Neural crest cell (in vitro differentiated cells): Measurements from ENCODE around the gene DDX41. TPM values are rescaled to one million over a fixed set of nuclear protein-coding genes. Genes with fewer than 3 reads are reported as not detected.
A peak's percentile ranks its signal among the peaks of the same experiment; 100 is the strongest.

Experiments
- DNase-seq: peaks from one replicate; pipeline ENCODE4 v3.0.0; 2021; ENCODE audit warnings: low read depth, mixed read lengths, low spot score
- H3K27ac Mint-ChIP-seq: one replicate; pipeline ENCODE4 v1.8.0; 2021; ENCODE audit warnings: mild to moderate bottlenecking, mixed read lengths; ENCODE audit not compliant: unreplicated experiment
- H3K27me3 Mint-ChIP-seq: 2 replicates; pipeline ENCODE4 v1.8.0; 2021; ENCODE audit warnings: low read depth, mild to moderate bottlenecking, mixed read lengths
- H3K36me3 Mint-ChIP-seq: 2 replicates; pipeline ENCODE4 v1.8.0; 2021; ENCODE audit warnings: low read depth, mild to moderate bottlenecking, mixed read lengths
- H3K4me1 Mint-ChIP-seq: 2 replicates; pipeline ENCODE4 v1.8.0; 2021; ENCODE audit warnings: mixed read lengths
- H3K4me3 Mint-ChIP-seq: one replicate; pipeline ENCODE4 v1.8.0; 2021; ENCODE audit warnings: mild to moderate bottlenecking, mixed read lengths
- H3K9me3 Mint-ChIP-seq: 2 replicates; pipeline ENCODE4 v1.8.0; 2021; ENCODE audit warnings: mixed read lengths
- CTCF ChIP-seq: fragments of 200-600 bp; sonication (generic); conservative IDR thresholded peaks from 2 replicates; pipeline ENCODE4 v1.5.0; 2021; ENCODE audit warnings: antibody characterized with exemption, mild to moderate bottlenecking
- total RNA-seq: library from RNA; stranded (reverse); gene quantifications from 2 replicates; pipeline ENCODE4 v1.2.1, GENCODE V29; 2021

The DDX41 gene
- total RNA-seq, 1 donor from 2014 or later = 130 TPM

- no peaks in the 10 kb centered on the region for H3K9me3 Mint-ChIP-seq
- H3K36me3 Mint-ChIP-seq = peaks cover 2% of the 10 kb centered on the region
- H3K4me1 Mint-ChIP-seq = peaks cover 19% of the 10 kb centered on the region
- H3K27me3 Mint-ChIP-seq = no peaks in the 10 kb centered on the region
- no peak for TF ChIP-seq CTCF
- H3K4me3 Mint-ChIP-seq = peak overlapping the region; percentile 80
- H3K27ac Mint-ChIP-seq = no peak overlapping the region
- DNase-seq = no peak
Observed at GRCh38 chr5:177491983-177492746, 24.6 kb downstream of the DDX41 start.

GRCh38 chr5:177491429-177491945 is 25.3 kb downstream of the DDX41 start:
- DNase-seq = peak; percentile 75
- H3K27me3 Mint-ChIP-seq = no peaks in the 10 kb centered on the region
- H3K36me3 Mint-ChIP-seq = peaks cover 2% of the 10 kb centered on the region
- peak overlapping the region; percentile 75 for H3K27ac Mint-ChIP-seq
- no peaks in the 10 kb centered on the region for H3K9me3 Mint-ChIP-seq
- no peak overlapping the region for H3K4me3 Mint-ChIP-seq
- peak; percentile 78 for TF ChIP-seq CTCF
- H3K4me1 Mint-ChIP-seq = peaks cover 19% of the 10 kb centered on the region

- no peak overlapping the region for H3K4me3 Mint-ChIP-seq
- H3K27ac Mint-ChIP-seq = peak overlapping the region; percentile 75
- H3K4me1 Mint-ChIP-seq = peaks cover 15% of the 10 kb centered on the region
- no peaks in the 10 kb centered on the region for H3K27me3 Mint-ChIP-seq
- DNase-seq = no peak
- H3K36me3 Mint-ChIP-seq = peaks cover 2% of the 10 kb centered on the region
- H3K9me3 Mint-ChIP-seq = no peaks in the 10 kb centered on the region
- no peak for TF ChIP-seq CTCF
Observed at GRCh38 chr5:177490992-177491391, 25.8 kb downstream of the DDX41 start.

GRCh38 chr5:177490311-177490991 is 26.3 kb downstream of the DDX41 start:
- Mint-ChIP-seq H3K4me3 (peak overlapping the region; percentile 15), H3K9me3 (no peaks in the 10 kb centered on the region), H3K36me3 (peaks cover 2% of the 10 kb centered on the region), H3K27ac (no peak overlapping the region), H3K27me3 (no peaks in the 10 kb centered on the region), H3K4me1 (peaks cover 9% of the 10 kb centered on the region)
- DNase-seq = no peak
- no peak for TF ChIP-seq CTCF

GRCh38 chr5:177489119-177489716 is 27.5 kb downstream of the DDX41 start:
- DNase-seq = no peak
- no peaks in the 10 kb centered on the region for H3K27me3 Mint-ChIP-seq
- no peak for TF ChIP-seq CTCF
- no peak overlapping the region for H3K4me3 Mint-ChIP-seq
- peaks cover 9% of the 10 kb centered on the region for H3K4me1 Mint-ChIP-seq
- H3K36me3 Mint-ChIP-seq = peaks cover 2% of the 10 kb centered on the region
- no peaks in the 10 kb centered on the region for H3K9me3 Mint-ChIP-seq
- no peak overlapping the region for H3K27ac Mint-ChIP-seq
